ENCODE results near the gene CLIP2.
"Not testable (repeated sequence)": the region's sequence is repeated elsewhere in the genome, so short reads cannot be mapped to it uniquely, and the experiment has no call there.

Gene CLIP2

DNA sequence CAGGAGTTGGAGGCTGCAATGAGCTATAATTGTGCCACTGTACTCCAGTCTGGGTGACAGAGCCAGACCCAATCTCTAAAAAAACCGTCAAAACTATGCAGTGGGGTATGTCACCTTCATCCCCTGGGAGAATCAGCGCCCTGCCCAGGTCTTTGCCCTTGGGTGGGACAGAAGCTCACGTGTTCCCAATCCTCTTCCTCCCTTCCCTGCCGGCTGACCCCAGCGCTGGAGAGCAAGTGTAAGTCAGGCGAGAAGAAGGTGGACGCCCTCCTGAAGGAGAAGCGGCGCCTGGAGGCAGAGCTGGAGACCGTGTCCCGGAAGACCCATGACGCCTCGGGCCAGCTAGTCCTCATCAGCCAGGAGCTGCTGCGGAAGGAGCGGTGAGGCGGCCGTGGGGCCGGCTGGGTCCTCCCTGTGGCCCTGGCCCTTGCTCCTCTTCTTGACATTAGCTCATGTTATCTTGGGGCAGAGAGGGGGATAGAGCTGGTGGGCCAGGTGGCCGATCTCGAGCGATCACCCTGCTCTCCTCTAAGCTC lies 99.7 kb downstream of the CLIP2 start:
- DNase-seq (ENCODE audit: extremely low read depth, insufficient read length), result no peak
- no peaks in the 10 kb centered on the region for H3K27me3 ChIP-seq (replicated peaks; ENCODE audit: control insufficient read depth, insufficient read depth, low read length)
- peaks cover 11% of the 10 kb centered on the region for H3K36me3 ChIP-seq (ENCODE audit: control insufficient read depth, insufficient read depth, low read length)
- H3K4me3 ChIP-seq (replicated peaks; ENCODE audit: low read depth, low read length), result no peak overlapping the region
- TF ChIP-seq, protein P1, sequence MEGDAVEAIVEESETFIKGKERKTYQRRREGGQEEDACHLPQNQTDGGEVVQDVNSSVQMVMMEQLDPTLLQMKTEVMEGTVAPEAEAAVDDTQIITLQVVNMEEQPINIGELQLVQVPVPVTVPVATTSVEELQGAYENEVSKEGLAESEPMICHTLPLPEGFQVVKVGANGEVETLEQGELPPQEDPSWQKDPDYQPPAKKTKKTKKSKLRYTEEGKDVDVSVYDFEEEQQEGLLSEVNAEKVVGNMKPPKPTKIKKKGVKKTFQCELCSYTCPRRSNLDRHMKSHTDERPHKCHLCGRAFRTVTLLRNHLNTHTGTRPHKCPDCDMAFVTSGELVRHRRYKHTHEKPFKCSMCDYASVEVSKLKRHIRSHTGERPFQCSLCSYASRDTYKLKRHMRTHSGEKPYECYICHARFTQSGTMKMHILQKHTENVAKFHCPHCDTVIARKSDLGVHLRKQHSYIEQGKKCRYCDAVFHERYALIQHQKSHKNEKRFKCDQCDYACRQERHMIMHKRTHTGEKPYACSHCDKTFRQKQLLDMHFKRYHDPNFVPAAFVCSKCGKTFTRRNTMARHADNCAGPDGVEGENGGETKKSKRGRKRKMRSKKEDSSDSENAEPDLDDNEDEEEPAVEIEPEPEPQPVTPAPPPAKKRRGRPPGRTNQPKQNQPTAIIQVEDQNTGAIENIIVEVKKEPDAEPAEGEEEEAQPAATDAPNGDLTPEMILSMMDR (IDR thresholded peaks at IDR 0.05; ENCODE audit: insufficient read depth, low read length, poor library complexity, severe bottlenecking), result no peak

DNA sequence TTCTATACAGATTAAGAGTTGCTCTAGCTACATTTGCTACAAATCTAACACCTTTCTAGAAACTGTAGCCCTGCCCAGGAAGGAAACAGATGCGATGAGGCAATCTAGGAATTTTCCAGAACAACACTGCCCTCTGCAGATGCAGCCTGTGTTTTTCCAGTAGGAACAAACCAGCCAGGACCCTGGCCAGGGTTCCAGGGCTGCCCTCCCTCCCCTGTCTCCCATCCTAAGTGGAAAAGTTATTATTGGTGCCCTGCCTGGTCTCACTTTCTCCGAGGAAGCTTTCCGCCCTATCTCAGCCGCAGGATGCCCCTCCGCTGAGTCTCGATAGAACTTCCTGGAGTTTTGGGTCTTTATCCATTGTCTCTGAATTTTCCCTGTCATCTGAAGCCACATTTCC lies 104.5 kb downstream of the CLIP2 start:
- TF ChIP-seq, protein P1 (IDR thresholded peaks at IDR 0.05; ENCODE audit: insufficient read depth, low read length, poor library complexity, severe bottlenecking), result peak; percentile 8
- H3K36me3 ChIP-seq (ENCODE audit: control insufficient read depth, insufficient read depth, low read length), result peaks cover 28% of the 10 kb centered on the region
- not testable (repeated sequence) for DNase-seq (ENCODE audit: extremely low read depth, insufficient read length); H3K4me3 ChIP-seq (replicated peaks; ENCODE audit: low read depth, low read length); H3K27me3 ChIP-seq (replicated peaks; ENCODE audit: control insufficient read depth, insufficient read depth, low read length)

DNA sequence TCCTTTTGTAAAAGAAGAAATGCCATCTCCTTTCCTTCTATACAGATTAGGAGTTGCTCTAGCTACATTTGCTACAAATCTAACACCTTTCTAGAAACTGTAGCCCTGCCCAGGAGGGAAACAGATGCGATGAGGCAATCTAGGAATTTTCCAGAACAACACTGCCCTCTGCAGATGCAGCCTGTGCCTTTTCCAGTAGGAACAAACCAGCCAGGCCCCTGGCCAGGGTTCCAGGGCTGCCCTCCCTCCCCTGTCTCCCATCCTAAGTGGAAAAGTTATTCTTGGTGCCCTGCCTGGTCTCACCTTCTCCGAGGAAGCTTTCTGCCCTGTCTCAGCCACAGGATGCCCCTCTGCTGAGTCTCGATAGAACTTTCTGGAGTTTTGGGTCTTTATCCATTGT lies 105.4 kb downstream of the CLIP2 start:
- H3K27me3 ChIP-seq (replicated peaks; ENCODE audit: control insufficient read depth, insufficient read depth, low read length); H3K4me3 ChIP-seq (replicated peaks; ENCODE audit: low read depth, low read length); DNase-seq (ENCODE audit: extremely low read depth, insufficient read length): not testable (repeated sequence)
- H3K36me3 ChIP-seq (ENCODE audit: control insufficient read depth, insufficient read depth, low read length), result peaks cover 24% of the 10 kb centered on the region

DNA sequence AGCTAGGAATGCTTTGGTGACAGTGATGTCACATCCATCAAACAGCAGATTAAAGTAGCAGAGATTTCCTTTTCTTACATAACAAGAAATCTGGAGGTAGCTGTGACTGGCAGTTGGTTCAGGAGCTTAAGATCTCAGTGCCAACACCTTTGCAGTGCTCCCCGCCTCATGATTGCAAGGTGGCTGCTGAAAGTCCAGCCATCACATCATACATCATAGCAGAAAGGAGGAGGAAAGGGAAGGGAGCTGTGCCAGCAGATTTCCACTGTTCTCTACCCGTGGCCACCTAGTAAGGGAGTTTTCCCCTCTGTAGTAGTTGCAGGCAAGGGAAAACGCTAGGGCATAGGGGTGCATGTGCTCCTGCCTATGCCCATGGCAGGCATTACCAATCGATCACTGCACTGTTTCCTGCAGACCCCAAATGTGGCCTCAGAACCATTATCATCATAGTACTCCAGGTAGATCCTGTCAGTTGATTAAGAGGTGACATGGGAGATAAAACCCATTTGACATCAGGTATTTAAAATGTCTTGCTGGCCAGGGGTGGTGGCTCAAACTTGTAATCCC lies 106.6 kb downstream of the CLIP2 start:
- Histone ChIP-seq H3K4me3 (replicated peaks; ENCODE audit: low read depth, low read length) (no peak overlapping the region), H3K36me3 (ENCODE audit: control insufficient read depth, insufficient read depth, low read length) (peaks cover 28% of the 10 kb centered on the region), H3K27me3 (replicated peaks; ENCODE audit: control insufficient read depth, insufficient read depth, low read length) (no peaks in the 10 kb centered on the region)
- TF ChIP-seq, protein P1 (IDR thresholded peaks at IDR 0.05; ENCODE audit: insufficient read depth, low read length, poor library complexity, severe bottlenecking), result no peak
- no peak for DNase-seq (ENCODE audit: extremely low read depth, insufficient read length)

DNA sequence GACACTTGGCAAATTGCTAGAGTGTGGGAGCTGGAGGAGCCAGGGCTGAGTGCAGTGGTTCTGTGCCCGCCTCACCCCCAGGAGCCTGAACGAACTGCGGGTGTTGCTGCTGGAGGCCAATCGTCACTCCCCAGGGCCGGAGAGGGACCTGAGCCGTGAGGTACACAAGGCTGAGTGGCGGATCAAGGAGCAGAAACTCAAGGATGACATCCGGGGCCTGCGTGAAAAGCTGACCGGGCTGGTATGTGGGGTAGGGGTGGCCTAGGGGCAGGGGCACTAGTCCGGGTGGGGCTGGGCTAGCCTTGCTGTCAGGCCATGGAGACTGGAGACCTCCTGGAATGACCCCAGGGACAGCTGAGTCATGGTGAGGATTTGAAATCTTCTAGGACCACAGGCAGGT lies 107.8 kb downstream of the CLIP2 start:
- H3K4me3 ChIP-seq (replicated peaks; ENCODE audit: low read depth, low read length), result no peak overlapping the region
- TF ChIP-seq, protein P1 (IDR thresholded peaks at IDR 0.05; ENCODE audit: insufficient read depth, low read length, poor library complexity, severe bottlenecking), result no peak
- peaks cover 33% of the 10 kb centered on the region for H3K36me3 ChIP-seq (ENCODE audit: control insufficient read depth, insufficient read depth, low read length)
- H3K27me3 ChIP-seq (replicated peaks; ENCODE audit: control insufficient read depth, insufficient read depth, low read length), result no peaks in the 10 kb centered on the region
- no peak for DNase-seq (ENCODE audit: extremely low read depth, insufficient read length)

DNA sequence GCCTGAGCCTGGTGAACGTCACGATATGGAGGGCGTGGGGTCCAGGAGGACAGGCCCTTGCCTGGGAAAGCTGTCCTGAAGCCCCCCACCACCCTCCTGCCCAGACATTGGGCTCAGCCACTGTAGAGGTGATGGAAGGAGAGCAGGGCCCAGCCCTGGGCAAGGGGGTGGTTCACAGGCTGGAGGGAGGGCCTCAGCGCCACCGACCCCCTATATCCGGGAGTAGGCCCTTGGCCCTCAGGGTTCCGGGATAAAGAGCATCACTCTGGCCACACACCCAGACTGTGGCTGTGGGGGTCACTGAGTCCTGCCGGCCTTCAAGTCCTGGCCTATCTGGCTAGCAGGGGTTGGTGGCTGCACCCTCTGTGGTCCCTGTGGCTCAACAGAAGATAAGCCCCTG lies 109.2 kb downstream of the CLIP2 start:
- Histone ChIP-seq H3K27me3 (replicated peaks; ENCODE audit: control insufficient read depth, insufficient read depth, low read length) (no peaks in the 10 kb centered on the region), H3K4me3 (replicated peaks; ENCODE audit: low read depth, low read length) (no peak overlapping the region), H3K36me3 (ENCODE audit: control insufficient read depth, insufficient read depth, low read length) (peaks cover 34% of the 10 kb centered on the region)
- DNase-seq (ENCODE audit: extremely low read depth, insufficient read length), result no peak
- TF ChIP-seq, protein P1 (IDR thresholded peaks at IDR 0.05; ENCODE audit: insufficient read depth, low read length, poor library complexity, severe bottlenecking), result no peak

Data from GM06990 (cell line).